Measurements from ENCODE around the gene PTGFR.

The PTGFR gene

DNA sequence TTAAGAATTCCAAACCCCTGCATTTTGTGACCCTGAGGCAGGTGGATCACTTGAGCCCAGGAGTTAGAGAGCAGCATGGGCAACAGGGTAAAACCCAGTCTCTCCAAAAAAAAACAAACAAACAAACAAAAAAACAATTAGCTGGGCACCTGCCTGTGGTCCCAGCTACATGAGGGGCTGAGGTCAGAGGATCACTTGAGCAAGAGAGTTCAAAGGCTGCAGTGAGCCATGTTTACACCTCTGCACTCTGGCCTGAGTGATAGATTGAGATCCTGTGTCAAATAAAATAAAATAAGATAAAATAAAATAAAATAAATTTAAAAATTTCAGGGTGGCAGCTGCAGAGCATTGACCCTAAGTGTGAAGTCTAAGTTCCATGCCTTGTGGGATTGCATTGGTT, 16.7 kb upstream of the PTGFR start:
- Histone ChIP-seq H3K27me3 (ENCODE audit: insufficient read depth, low read length, poor library complexity, severe bottlenecking) (no peaks in the 10 kb centered on the region), H3K4me2 (ENCODE audit: low read depth, low read length, poor library complexity, severe bottlenecking) (no peak overlapping the region), H3F3A (ENCODE audit: low read depth) (no peaks in the 10 kb centered on the region), H3K9ac (ENCODE audit: low read depth, low read length, poor library complexity, severe bottlenecking) (no peak overlapping the region), H3K9me3 (ENCODE audit: insufficient read depth, low read depth, low read length) (no peaks in the 10 kb centered on the region), H3K36me3 (ENCODE audit: insufficient read depth, low read length) (no peaks in the 10 kb centered on the region), H2AFZ (ENCODE audit: low read length) (no peak overlapping the region), H4K20me1 (ENCODE audit: insufficient read depth, low read length, poor library complexity, severe bottlenecking) (no peaks in the 10 kb centered on the region), H3K79me2 (ENCODE audit: insufficient read depth, low read length) (no peaks in the 10 kb centered on the region), H3K9me2 (replicated peaks; ENCODE audit: low read depth, low read length) (no peaks in the 10 kb centered on the region), H3K4me3 (ENCODE audit: low read length, poor library complexity, severe bottlenecking) (no peak overlapping the region), H3K4me1 (ENCODE audit: insufficient read depth, low read length, poor library complexity, severe bottlenecking) (no peaks in the 10 kb centered on the region)
- TF ChIP-seq, protein P1, sequence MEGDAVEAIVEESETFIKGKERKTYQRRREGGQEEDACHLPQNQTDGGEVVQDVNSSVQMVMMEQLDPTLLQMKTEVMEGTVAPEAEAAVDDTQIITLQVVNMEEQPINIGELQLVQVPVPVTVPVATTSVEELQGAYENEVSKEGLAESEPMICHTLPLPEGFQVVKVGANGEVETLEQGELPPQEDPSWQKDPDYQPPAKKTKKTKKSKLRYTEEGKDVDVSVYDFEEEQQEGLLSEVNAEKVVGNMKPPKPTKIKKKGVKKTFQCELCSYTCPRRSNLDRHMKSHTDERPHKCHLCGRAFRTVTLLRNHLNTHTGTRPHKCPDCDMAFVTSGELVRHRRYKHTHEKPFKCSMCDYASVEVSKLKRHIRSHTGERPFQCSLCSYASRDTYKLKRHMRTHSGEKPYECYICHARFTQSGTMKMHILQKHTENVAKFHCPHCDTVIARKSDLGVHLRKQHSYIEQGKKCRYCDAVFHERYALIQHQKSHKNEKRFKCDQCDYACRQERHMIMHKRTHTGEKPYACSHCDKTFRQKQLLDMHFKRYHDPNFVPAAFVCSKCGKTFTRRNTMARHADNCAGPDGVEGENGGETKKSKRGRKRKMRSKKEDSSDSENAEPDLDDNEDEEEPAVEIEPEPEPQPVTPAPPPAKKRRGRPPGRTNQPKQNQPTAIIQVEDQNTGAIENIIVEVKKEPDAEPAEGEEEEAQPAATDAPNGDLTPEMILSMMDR (conservative IDR thresholded peaks at IDR 0.05; ENCODE audit: low read length), result no peak
- no peak for TF ChIP-seq EZH2phosphoT487 (IDR thresholded peaks at IDR 0.05; ENCODE audit: borderline replicate concordance)

DNA sequence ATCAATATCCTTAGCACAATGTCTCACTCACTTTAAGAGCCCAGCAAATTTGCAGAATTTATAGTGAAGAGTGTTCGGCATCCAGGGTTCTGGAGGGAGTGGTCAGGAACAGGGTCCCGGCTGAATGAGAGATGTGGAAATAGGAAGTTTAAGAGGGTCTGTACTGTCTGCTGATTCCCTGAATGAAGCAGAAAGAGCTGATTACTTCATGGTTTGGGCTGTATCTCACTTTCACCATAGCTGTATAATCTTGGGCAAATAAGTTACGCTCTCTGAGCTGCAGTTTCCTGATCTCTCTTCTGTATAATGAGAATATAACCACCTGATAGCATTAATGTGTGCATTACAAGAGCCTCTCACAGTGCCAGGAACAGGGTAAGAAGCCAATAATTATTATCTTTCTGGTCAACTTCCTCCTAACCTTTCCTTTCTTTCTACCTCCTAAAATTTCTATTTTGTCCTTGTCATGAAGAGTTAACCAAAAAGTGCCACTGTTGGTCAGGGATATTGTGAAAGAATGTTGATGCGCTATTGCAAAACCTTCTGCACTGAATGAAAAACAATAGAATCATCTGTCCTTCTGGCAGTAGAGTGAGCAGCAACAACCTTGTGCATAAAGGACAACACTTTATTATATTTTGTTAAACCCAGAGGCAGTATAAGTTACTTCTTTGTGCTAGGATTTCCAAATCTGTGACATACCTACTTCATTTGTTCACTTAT, 14.7 kb upstream of the PTGFR start:
- Histone ChIP-seq H3K9me2 (replicated peaks; ENCODE audit: low read depth, low read length) (no peaks in the 10 kb centered on the region), H3K36me3 (ENCODE audit: insufficient read depth, low read length) (no peaks in the 10 kb centered on the region), H4K20me1 (ENCODE audit: insufficient read depth, low read length, poor library complexity, severe bottlenecking) (no peaks in the 10 kb centered on the region), H3F3A (ENCODE audit: low read depth) (no peaks in the 10 kb centered on the region), H3K79me2 (ENCODE audit: insufficient read depth, low read length) (no peaks in the 10 kb centered on the region), H3K4me1 (ENCODE audit: insufficient read depth, low read length, poor library complexity, severe bottlenecking) (no peaks in the 10 kb centered on the region), H3K9ac (ENCODE audit: low read depth, low read length, poor library complexity, severe bottlenecking) (no peak overlapping the region), H3K27me3 (ENCODE audit: insufficient read depth, low read length, poor library complexity, severe bottlenecking) (no peaks in the 10 kb centered on the region), H3K4me3 (ENCODE audit: low read length, poor library complexity, severe bottlenecking) (no peak overlapping the region), H3K9me3 (ENCODE audit: insufficient read depth, low read depth, low read length) (no peaks in the 10 kb centered on the region), H3K4me2 (ENCODE audit: low read depth, low read length, poor library complexity, severe bottlenecking) (no peak overlapping the region), H2AFZ (ENCODE audit: low read length) (no peak overlapping the region)
- no peak for TF ChIP-seq EZH2phosphoT487 (IDR thresholded peaks at IDR 0.05; ENCODE audit: borderline replicate concordance)
- TF ChIP-seq, protein P1 (conservative IDR thresholded peaks at IDR 0.05; ENCODE audit: low read length), result no peak

DNA sequence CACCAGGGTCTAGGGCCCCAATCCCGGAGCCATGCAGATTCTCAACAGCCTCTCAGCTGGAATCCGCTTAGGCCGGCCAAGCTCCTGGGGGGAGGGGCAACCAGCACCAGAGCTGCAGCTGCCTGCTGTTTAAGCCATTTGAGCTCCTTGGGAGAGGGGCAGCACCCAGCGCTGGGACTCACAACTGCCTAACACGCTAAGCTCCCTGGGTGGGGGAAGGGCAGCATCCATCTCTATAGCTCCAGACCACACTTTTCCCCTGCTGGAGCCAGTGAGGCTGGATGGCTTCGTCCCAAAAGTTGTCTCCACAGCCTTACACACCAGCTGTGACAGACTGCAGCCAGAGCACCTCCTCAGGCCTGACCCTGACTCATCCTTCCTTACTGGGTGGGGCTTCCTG, 6.9 kb upstream of the PTGFR start:
- H3K9me3 ChIP-seq (ENCODE audit: insufficient read depth, low read depth, low read length), result no peaks in the 10 kb centered on the region
- H3K9me2 ChIP-seq (replicated peaks; ENCODE audit: low read depth, low read length), result no peaks in the 10 kb centered on the region
- H3K4me1 ChIP-seq (ENCODE audit: insufficient read depth, low read length, poor library complexity, severe bottlenecking), result no peaks in the 10 kb centered on the region
- no peak overlapping the region for H2AFZ ChIP-seq (ENCODE audit: low read length)
- H3K4me3 ChIP-seq (ENCODE audit: low read length, poor library complexity, severe bottlenecking), result no peak overlapping the region
- H3F3A ChIP-seq (ENCODE audit: low read depth), result no peaks in the 10 kb centered on the region
- no peak for TF ChIP-seq EZH2phosphoT487 (IDR thresholded peaks at IDR 0.05; ENCODE audit: borderline replicate concordance)
- TF ChIP-seq, protein P1 (conservative IDR thresholded peaks at IDR 0.05; ENCODE audit: low read length), result no peak
- no peak overlapping the region for H3K9ac ChIP-seq (ENCODE audit: low read depth, low read length, poor library complexity, severe bottlenecking)
- H3K36me3 ChIP-seq (ENCODE audit: insufficient read depth, low read length), result no peaks in the 10 kb centered on the region
- H3K79me2 ChIP-seq (ENCODE audit: insufficient read depth, low read length), result no peaks in the 10 kb centered on the region
- H3K4me2 ChIP-seq (ENCODE audit: low read depth, low read length, poor library complexity, severe bottlenecking), result no peak overlapping the region
- H4K20me1 ChIP-seq (ENCODE audit: insufficient read depth, low read length, poor library complexity, severe bottlenecking), result no peaks in the 10 kb centered on the region
- no peaks in the 10 kb centered on the region for H3K27me3 ChIP-seq (ENCODE audit: insufficient read depth, low read length, poor library complexity, severe bottlenecking)

All from Loucy (cell line).